ENCODE results near the gene GTPBP4. TPM values are rescaled to one million over a fixed set of nuclear protein-coding genes. Genes with fewer than 3 reads are reported as not detected.

Gene GTPBP4
- total and polyA plus RNA-seq, 2 of the 13 experiments (the other 11 are each of a cell fraction or from before 2014, with no cell fraction given) = 24.1 to 85.5 TPM

DNA sequence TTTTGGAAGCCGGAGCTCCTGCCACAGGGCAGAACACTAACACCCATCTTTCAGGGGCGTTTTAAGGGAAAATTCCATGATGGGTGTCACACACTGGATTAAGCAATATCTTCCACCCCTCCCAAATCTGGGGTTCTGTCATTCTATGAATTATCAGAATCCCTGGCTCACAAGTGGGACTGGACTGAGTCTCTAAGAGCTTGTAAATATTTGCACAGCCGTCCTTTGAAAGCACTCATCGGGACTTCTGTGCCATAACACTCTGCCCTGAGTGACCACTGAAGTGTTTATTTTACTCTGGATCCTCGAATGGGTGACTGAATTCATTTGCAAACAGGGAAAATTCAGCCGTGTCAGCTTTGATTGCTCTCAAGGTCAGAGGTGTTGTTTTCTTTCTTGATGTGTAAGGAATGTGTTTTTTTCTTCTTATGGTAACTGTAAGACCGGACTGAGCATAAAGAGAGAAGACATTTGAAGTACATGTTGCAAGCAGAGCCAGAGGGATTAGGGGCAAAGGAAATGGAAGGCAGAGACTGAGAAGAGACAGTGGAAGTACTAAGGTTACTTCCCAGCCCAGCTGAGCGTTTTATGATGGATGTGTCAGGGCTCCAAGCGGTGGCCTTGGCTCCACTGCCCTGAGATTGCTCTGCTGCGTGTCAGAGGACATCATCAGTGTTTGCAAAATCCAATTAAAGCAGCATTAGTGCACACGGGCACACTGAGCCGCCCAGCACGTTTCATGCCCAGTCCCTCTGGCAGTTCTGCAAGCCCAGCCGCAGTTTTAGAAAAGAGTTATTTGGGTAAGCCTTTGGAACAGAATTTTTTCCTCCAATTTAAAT lies 17.7 kb upstream of the GTPBP4 start (continued):
- TF ChIP-seq, protein P1, sequence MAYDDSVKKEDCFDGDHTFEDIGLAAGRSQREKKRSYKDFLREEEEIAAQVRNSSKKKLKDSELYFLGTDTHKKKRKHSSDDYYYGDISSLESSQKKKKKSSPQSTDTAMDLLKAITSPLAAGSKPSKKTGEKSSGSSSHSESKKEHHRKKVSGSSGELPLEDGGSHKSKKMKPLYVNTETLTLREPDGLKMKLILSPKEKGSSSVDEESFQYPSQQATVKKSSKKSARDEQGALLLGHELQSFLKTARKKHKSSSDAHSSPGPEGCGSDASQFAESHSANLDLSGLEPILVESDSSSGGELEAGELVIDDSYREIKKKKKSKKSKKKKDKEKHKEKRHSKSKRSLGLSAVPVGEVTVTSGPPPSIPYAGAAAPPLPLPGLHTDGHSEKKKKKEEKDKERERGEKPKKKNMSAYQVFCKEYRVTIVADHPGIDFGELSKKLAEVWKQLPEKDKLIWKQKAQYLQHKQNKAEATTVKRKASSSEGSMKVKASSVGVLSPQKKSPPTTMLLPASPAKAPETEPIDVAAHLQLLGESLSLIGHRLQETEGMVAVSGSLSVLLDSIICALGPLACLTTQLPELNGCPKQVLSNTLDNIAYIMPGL (CRISPR knock-in tag; IDR thresholded peaks at IDR 0.05; ENCODE audit: borderline replicate concordance in 1 of 2, low read depth in 1 of 2) = peak in 1 of 2 experiments; percentile 23; a peak in 1 of 4 replicates
- no peak for TF ChIP-seq SALL2 (CRISPR knock-in tag; IDR thresholded peaks at IDR 0.05)
- TF ChIP-seq ZNF547 (CRISPR knock-in tag; IDR thresholded peaks at IDR 0.05) = 0 out of 2 replicates have a peak, but pooled peaks have one; percentile 40

DNA sequence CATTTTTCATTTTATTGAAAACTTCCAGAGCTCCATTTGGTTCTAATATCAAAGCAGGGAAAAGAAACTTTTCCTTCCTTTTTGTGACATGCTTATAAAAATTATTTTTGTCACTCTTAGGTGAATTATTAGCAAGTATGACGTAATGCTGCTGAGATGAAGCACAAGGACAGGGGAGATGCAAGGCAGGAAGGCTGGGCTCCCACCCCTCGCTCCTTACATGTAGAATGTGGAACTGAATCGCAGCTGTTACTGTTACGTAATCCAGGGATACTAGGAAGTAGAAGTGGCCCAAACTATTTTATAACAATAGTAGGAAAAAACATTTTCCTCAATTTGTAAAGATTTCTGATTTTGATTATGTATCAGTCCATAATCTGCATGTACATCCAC lies 17.1 kb upstream of the GTPBP4 start:
- Histone ChIP-seq H3K36me3 (replicated peaks in 1 of 2; ENCODE audit: control insufficient read depth in 1 of 2, insufficient read depth in 2 of 2, low read length in 2 of 2) (no peaks in the 10 kb centered on the region), H3K9me3 (ENCODE audit: low read length) (no peaks in the 10 kb centered on the region), H3K27me3 (ENCODE audit: control insufficient read depth in 1 of 2, insufficient read depth in 2 of 2, low read length in 2 of 2) (peaks cover 0 to 30% of the 10 kb centered on the region in 2 experiments; a peak in 3 of 5 replicates), H2AFZ (ENCODE audit: low read length) (peak overlapping the region; percentile 45), H3K27ac (ENCODE audit: extremely low read length, insufficient read depth, low read length) (peak overlapping the region; percentile 68), H3K79me2 (ENCODE audit: insufficient read depth, low read length) (no peaks in the 10 kb centered on the region), H4K20me1 (ENCODE audit: insufficient read depth, low read length) (no peaks in the 10 kb centered on the region), H3K4me1 (ENCODE audit: insufficient read depth, low read length) (peaks cover 65% of the 10 kb centered on the region), H3K4me2 (ENCODE audit: low read depth, low read length) (peak overlapping the region; percentile 77), H3K4me3 (replicated peaks in 1 of 3; ENCODE audit: insufficient read depth in 1 of 3, low read depth in 2 of 3, low read length in 3 of 3) (peak overlapping the region; percentile 35 to 56 (median 44)), H3K9ac (ENCODE audit: insufficient read depth, low read depth, low read length) (peak overlapping the region; percentile 46)
- intact Hi-C loops (cut with micrococcal nuclease; ENCODE audit: unreplicated experiment) = loop anchor here (2.0 kb wide), 2 partner anchors 16 to 40 kb away; partner anchors contain the start of gene LARP4B
- in situ Hi-C loops (cut with HindIII; ENCODE audit: extremely low pct_ligation_motif_present, low pct_unique_long_range_greater_than_20kb) = no loop called here
- ChIA-PET POLR2A (interaction anchor here (1.0 to 3.0 kb wide), 4 partner anchors 15 to 78 kb away, joined by 4 to 39 read pairs (median 8); partner anchors contain the start of genes GTPBP4 and IDI1), CTCF (ENCODE audit: low intra/inter-chr PET ratio, low total read pairs) (no interaction called here)
- DNase-seq (ENCODE audit: low spot score) (no peak), FAIRE-seq (no peak), ATAC-seq (no peak)
- WGBS (ENCODE audit: low lambda C conversion rate) = 1% methylated on average over 4 of the region's 4 CpGs
- BruUV-seq (replicated peaks) = no TSS peak
- TF ChIP-seq ZNF772 (CRISPR knock-in tag; IDR thresholded peaks at IDR 0.05) = 0 out of 2 replicates have a peak, but pooled peaks have one; percentile 38
- TF ChIP-seq, protein P2, sequence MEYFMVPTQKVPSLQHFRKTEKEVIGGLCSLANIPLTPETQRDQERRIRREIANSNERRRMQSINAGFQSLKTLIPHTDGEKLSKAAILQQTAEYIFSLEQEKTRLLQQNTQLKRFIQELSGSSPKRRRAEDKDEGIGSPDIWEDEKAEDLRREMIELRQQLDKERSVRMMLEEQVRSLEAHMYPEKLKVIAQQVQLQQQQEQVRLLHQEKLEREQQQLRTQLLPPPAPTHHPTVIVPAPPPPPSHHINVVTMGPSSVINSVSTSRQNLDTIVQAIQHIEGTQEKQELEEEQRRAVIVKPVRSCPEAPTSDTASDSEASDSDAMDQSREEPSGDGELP (IDR thresholded peaks at IDR 0.05; ENCODE audit: borderline replicate concordance, low read depth) = peak; percentile 68; the same call in 1 of the 2 replicates
- TF ChIP-seq CBX2 (IDR thresholded peaks at IDR 0.05; ENCODE audit: low read depth, low read length) = no peak
- TF ChIP-seq CBX2 (CRISPR knock-in tag; IDR thresholded peaks at IDR 0.05; ENCODE audit: low read depth) = no peak
- TF ChIP-seq CEBPB (IDR thresholded peaks at IDR 0.05; ENCODE audit: borderline replicate concordance, low read depth, low read length) = peak; percentile 65; the same call in 1 of the 2 replicates
- TF ChIP-seq CREB1 (IDR thresholded peaks at IDR 0.05) = peak; percentile 76
- no peak; the same call in 1 of the 2 replicates for TF ChIP-seq CREB1 (CRISPR knock-in tag; IDR thresholded peaks at IDR 0.05)
- 0 out of 2 replicates have a peak, but pooled peaks have one; percentile 5 for TF ChIP-seq KDM2A (CRISPR knock-in tag; IDR thresholded peaks at IDR 0.05; ENCODE audit: borderline replicate concordance, low read depth)
- 0 out of 4 replicates have a peak, but pooled peaks of 1 of the 2 experiments have one; percentile 7 for TF ChIP-seq KLF16 (CRISPR knock-in tag; IDR thresholded peaks at IDR 0.05)
- TF ChIP-seq ZNF788 (CRISPR knock-in tag; IDR thresholded peaks at IDR 0.05; ENCODE audit: borderline replicate concordance) = peak; percentile 28; the same call in 1 of the 2 replicates
- peak; percentile 95 for TF ChIP-seq ATF7 (IDR thresholded peaks at IDR 0.05)
- no peak for TF ChIP-seq ATF7 (CRISPR knock-in tag; IDR thresholded peaks at IDR 0.05)
- TF ChIP-seq ELF1 (CRISPR knock-in tag; IDR thresholded peaks at IDR 0.05) = 0 out of 2 replicates have a peak, but pooled peaks have one; percentile 24
- no peak for TF ChIP-seq REL (CRISPR knock-in tag; conservative IDR thresholded peaks at IDR 0.05)
- TF ChIP-seq, protein P3, sequence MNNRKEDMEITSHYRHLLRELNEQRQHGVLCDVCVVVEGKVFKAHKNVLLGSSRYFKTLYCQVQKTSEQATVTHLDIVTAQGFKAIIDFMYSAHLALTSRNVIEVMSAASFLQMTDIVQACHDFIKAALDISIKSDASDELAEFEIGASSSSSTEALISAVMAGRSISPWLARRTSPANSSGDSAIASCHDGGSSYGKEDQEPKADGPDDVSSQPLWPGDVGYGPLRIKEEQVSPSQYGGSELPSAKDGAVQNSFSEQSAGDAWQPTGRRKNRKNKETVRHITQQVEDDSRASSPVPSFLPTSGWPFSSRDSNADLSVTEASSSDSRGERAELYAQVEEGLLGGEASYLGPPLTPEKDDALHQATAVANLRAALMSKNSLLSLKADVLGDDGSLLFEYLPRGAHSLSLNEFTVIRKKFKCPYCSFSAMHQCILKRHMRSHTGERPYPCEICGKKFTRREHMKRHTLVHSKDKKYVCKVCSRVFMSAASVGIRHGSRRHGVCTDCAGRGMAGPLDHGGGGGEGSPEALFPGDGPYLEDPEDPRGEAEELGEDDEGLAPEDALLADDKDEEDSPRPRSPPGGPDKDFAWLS (CRISPR knock-in tag; IDR thresholded peaks at IDR 0.05; ENCODE audit: borderline replicate concordance) = no peak

Data from HepG2 (cell line).